CD4-positive, alpha-beta T cell treated with Interferon gamma for 1 hour (primary cell): ENCODE data around the gene ATP2A2.
A peak's percentile ranks its signal among the peaks of the same experiment; 100 is the strongest.

Source experiments
- DNase-seq: peaks from one replicate; pipeline ENCODE4 v3.0.0-alpha.2; 2020

The ATP2A2 gene

GRCh38 chr12:110262442-110263388 lies 18.3 kb upstream of the ATP2A2 start:
- DNase-seq: no peak

GRCh38 chr12:110266381-110266960 lies 14.6 kb upstream of the ATP2A2 start:
- DNase-seq: no peak

GRCh38 chr12:110266980-110267620 lies 13.9 kb upstream of the ATP2A2 start:
- DNase-seq: no peak

GRCh38 chr12:110269622-110270124 lies 11.4 kb upstream of the ATP2A2 start:
- DNase-seq: no peak

- no peak for DNase-seq
These were observed 10.7 kb upstream of the ATP2A2 start for GRCh38 chr12:110270125-110270962.

GRCh38 chr12:110271015-110271414 lies 10.0 kb upstream of the ATP2A2 start:
- no peak for DNase-seq

- DNase-seq: no peak
These were observed 3.4 kb upstream of the ATP2A2 start for GRCh38 chr12:110277530-110278254.

- DNase-seq: no peak
These were observed 2.9 kb upstream of the ATP2A2 start for GRCh38 chr12:110278255-110278536.

- no peak for DNase-seq
These were observed 1.3 kb upstream of the ATP2A2 start for GRCh38 chr12:110279566-110280375.

GRCh38 chr12:110280392-110280778 lies 662 bp upstream of the ATP2A2 start:
- DNase-seq: peak; percentile 59

- DNase-seq: peak; percentile 25
These were observed 677 bp downstream of the ATP2A2 start for GRCh38 chr12:110281549-110282299.

GRCh38 chr12:110282300-110282860 lies 1.3 kb downstream of the ATP2A2 start:
- no peak for DNase-seq

GRCh38 chr12:110282956-110283817 lies 2.1 kb downstream of the ATP2A2 start:
- no peak for DNase-seq

GRCh38 chr12:110284597-110284996 lies 3.5 kb downstream of the ATP2A2 start:
- no peak for DNase-seq

- no peak for DNase-seq
These were observed 5.6 kb downstream of the ATP2A2 start for GRCh38 chr12:110286623-110287022.

- no peak for DNase-seq
These were observed 6.9 kb downstream of the ATP2A2 start for GRCh38 chr12:110287986-110288385.

GRCh38 chr12:110289044-110289710 lies 8.1 kb downstream of the ATP2A2 start:
- no peak for DNase-seq

GRCh38 chr12:110289711-110290078 lies 8.6 kb downstream of the ATP2A2 start:
- no peak for DNase-seq
